Measurements from ENCODE around the gene CHFR.

DNA sequence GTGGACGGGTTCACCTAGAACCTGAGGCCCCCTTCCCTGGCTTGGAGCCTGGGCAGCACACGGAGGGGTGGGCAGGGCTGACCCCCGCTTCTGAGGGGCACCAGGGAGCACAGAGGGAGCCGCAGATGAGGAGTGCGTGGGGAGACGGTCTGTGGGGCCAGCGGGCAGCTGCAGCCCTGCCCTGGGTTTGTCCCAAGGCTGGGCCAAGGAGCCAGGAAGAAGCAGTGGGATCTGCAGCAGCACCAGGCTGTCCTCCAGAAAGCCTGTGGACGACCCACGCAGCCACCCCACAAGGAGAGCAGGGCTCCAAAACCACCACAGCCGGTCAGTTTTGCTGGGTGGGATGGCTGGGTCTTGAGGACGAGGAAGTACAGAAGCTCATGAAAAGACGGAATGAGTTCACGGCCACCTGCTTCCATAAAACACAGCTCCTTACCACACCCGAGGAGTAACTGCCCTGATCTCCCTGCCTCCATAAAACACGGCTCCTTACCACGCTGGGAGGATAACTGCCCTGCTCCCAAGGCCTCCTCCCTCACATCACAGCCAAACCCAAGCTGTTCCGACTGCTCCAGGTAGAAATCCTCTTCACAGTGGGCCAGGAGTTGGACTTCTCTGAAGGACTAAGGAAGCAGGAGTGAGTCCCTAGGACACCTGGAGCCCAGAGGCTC, 48.9 kb downstream of the CHFR start:
- no peak for TF ChIP-seq CTCF (IDR thresholded peaks at IDR 0.05)
- TF ChIP-seq, protein P1, sequence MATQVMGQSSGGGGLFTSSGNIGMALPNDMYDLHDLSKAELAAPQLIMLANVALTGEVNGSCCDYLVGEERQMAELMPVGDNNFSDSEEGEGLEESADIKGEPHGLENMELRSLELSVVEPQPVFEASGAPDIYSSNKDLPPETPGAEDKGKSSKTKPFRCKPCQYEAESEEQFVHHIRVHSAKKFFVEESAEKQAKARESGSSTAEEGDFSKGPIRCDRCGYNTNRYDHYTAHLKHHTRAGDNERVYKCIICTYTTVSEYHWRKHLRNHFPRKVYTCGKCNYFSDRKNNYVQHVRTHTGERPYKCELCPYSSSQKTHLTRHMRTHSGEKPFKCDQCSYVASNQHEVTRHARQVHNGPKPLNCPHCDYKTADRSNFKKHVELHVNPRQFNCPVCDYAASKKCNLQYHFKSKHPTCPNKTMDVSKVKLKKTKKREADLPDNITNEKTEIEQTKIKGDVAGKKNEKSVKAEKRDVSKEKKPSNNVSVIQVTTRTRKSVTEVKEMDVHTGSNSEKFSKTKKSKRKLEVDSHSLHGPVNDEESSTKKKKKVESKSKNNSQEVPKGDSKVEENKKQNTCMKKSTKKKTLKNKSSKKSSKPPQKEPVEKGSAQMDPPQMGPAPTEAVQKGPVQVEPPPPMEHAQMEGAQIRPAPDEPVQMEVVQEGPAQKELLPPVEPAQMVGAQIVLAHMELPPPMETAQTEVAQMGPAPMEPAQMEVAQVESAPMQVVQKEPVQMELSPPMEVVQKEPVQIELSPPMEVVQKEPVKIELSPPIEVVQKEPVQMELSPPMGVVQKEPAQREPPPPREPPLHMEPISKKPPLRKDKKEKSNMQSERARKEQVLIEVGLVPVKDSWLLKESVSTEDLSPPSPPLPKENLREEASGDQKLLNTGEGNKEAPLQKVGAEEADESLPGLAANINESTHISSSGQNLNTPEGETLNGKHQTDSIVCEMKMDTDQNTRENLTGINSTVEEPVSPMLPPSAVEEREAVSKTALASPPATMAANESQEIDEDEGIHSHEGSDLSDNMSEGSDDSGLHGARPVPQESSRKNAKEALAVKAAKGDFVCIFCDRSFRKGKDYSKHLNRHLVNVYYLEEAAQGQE (IDR thresholded peaks at IDR 0.05; ENCODE audit: insufficient read depth in 1 of 2, low read depth in 2 of 2, low read length in 1 of 2): no peak
- no peak for TF ChIP-seq SIN3A (IDR thresholded peaks at IDR 0.05; ENCODE audit: borderline replicate concordance, insufficient read depth, low read depth, low read length)

All from Panc1 (cell line).